IPS-15b (cell line): ENCODE data around the gene RPL18A.
A peak's percentile ranks its signal among the peaks of the same experiment; 100 is the strongest.

ENCODE experiments used
- H3K27me3 ChIP-seq: one replicate; pipeline ENCODE4 v1.6.1; 2013; ENCODE audit warnings: low read length; ENCODE audit not compliant: control insufficient read depth, insufficient read depth
- H3K36me3 ChIP-seq: one replicate; pipeline ENCODE4 v1.6.1; 2013; ENCODE audit warnings: low read length; ENCODE audit not compliant: control insufficient read depth, insufficient read depth
- H3K4me1 ChIP-seq: one replicate; pipeline ENCODE4 v1.6.1; 2013; ENCODE audit warnings: mild to moderate bottlenecking, low read length; ENCODE audit not compliant: control insufficient read depth, insufficient read depth
- H3K4me3 ChIP-seq: one replicate; pipeline ENCODE4 v1.5.1; 2013; ENCODE audit warnings: low read depth, low read length
- H3K9ac ChIP-seq: one replicate; pipeline ENCODE4 v1.6.1; 2013; ENCODE audit warnings: low read depth, mild to moderate bottlenecking, low read length
- H3K9me3 ChIP-seq: one replicate; pipeline ENCODE4 v1.6.1; 2013; ENCODE audit warnings: mild to moderate bottlenecking, low read length; ENCODE audit not compliant: control insufficient read depth, insufficient read depth

The RPL18A gene

DNA sequence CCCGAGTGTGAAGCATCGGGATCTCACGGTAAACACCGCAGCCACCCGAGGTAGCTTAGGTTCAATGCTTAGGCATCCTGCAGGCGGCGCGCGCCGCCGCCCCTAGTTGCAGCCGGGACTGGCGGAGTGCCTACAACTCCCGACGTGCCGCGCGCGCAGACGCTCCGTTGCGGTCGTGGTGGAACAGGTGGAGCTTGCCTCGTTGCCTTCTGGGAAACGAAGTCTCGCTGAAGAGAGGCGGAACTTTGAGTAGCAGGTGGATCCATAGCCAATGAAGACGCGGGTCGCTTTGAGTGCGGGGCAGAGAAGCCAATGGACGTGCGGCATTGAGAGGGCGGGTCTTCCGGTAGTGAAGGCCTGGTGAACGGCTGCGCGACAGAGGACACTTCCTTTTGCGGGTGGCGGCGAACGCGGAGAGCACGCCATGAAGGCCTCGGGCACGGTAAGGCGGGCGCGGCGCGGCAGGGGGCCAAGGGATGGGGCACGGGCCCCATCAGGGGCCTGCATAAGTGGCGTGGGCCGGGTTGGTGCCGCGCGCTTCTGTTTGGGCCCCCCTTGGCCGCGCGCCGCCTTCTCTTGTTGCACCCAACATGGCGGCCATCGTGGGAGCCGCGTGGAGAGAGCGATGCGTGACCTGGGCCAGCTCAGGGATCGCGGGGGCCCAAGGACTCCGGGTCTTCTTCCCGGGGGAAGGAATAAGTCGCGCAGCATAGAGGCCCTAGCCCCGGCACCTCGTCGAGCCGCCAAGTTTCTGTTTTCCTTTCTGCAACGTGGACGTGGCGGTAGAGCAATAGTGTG lies at the start of gene RPL18A:
Gene RPL18A (plus strand): TSS at position 378 of the 798 bp plus-strand sequence. CDS start 47 bp downstream, at position 425.
- no peaks in the 10 kb centered on the region for H3K9me3 ChIP-seq
- H3K9ac ChIP-seq = peak within 1 kb of the TSS; percentile 97
- H3K27me3 ChIP-seq = peaks cover 2% of the 10 kb centered on the region
- H3K36me3 ChIP-seq = peaks cover 44% of the 10 kb centered on the region
- H3K4me1 ChIP-seq = no peaks in the 10 kb centered on the region
- peak within 1 kb of the TSS; percentile 80 for H3K4me3 ChIP-seq

GRCh38 chr19:17811103-17811502 lies 48.6 kb upstream of the RPL18A start:
- Histone ChIP-seq H3K36me3 (no peaks in the 10 kb centered on the region), H3K27me3 (no peaks in the 10 kb centered on the region), H3K9ac (no peak overlapping the region), H3K4me1 (no peaks in the 10 kb centered on the region), H3K4me3 (no peak overlapping the region), H3K9me3 (no peaks in the 10 kb centered on the region)

DNA sequence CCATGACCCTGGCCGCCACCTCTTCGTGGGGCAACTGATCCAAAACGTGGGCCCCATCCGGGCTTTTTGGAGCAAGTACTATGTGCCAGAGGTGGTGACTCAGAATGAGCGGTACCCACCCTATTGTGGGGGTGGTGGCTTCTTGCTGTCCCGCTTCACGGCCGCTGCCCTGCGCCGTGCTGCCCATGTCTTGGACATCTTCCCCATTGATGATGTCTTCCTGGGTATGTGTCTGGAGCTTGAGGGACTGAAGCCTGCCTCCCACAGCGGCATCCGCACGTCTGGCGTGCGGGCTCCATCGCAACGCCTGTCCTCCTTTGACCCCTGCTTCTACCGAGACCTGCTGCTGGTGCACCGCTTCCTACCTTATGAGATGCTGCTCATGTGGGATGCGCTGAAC lies 48.0 kb upstream of the RPL18A start:
- Histone ChIP-seq H3K4me1 (no peaks in the 10 kb centered on the region), H3K4me3 (no peak overlapping the region), H3K9me3 (no peaks in the 10 kb centered on the region), H3K27me3 (no peaks in the 10 kb centered on the region), H3K9ac (no peak overlapping the region), H3K36me3 (no peaks in the 10 kb centered on the region)

DNA sequence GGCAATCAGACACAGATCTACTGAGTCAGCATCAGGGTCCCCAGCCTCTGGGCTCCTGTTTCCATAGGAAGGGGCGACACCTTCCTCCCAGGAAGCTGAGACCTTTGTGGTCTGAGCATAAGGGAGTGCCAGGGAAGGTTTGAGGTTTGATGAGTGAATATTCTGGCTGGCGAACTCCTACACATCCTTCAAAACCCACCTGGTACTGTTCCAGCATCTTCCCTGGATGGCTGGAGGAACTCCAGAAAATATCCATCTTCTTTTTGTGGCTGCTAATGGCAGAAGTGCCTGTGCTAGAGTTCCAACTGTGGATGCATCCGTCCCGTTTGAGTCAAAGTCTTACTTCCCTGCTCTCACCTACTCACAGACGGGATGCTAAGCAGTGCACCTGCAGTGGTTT lies 47.6 kb upstream of the RPL18A start:
- Histone ChIP-seq H3K27me3 (no peaks in the 10 kb centered on the region), H3K9me3 (no peaks in the 10 kb centered on the region), H3K4me3 (no peak overlapping the region), H3K4me1 (no peaks in the 10 kb centered on the region), H3K36me3 (no peaks in the 10 kb centered on the region), H3K9ac (no peak overlapping the region)

DNA sequence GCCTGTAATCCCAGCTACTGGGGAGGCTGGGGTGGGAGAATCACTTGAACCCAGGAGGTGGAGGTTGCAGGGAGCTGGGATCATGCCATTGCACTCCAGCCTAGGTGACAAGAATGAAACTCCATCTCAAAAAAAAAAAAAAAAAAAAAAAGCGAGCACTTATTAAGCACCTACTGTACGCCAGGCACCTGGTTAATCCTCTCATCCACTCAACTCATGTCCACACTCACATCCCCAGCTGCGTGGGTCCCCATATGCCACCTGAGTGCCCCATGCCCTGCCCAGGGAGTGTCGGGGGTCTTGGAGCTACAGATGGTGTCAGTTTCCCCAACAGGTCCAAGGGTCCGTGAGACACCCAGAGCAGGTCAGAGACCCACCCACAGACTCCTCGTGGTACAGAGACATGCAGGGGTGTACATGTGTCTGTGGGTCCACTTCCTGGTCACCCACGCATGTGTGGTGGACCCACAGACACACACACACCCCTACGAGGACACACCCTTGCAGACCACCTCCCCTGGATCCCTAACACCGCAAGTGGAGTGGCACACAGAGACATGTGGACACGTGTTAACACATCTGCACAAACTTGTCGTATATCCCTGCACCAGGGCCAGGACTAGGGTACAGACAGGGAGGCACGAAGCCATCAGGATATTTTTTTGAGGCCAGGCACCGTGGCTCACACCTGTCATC lies 41.9 kb upstream of the RPL18A start:
- no peaks in the 10 kb centered on the region for H3K36me3 ChIP-seq
- no peak overlapping the region for H3K4me3 ChIP-seq
- no peaks in the 10 kb centered on the region for H3K27me3 ChIP-seq
- no peaks in the 10 kb centered on the region for H3K9me3 ChIP-seq
- no peaks in the 10 kb centered on the region for H3K4me1 ChIP-seq
- no peak overlapping the region for H3K9ac ChIP-seq

DNA sequence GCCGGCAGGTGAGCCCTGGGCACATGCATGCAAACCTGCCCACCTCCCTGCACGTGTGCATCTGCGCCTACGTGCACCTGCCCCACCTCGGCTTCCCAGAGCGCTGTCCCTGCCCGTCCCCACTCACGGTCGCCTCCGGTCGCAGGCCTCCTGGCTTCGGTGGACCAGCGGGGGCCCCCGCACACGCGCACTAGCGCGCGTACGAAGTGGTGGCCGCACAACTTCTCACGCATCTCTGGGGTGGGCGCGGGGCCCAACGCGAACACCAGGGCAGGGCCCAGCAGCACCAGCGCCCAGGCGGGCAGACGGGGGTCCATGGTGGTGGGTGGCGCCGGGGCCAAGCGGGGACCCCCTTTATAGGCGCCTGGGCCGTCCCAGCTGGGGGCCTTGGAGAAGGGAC lies 38.5 kb upstream of the RPL18A start, which contains the start of gene INSL3:
Gene INSL3 (minus strand): TSS at position 330 of the 400 bp plus-strand sequence. CDS start 13 bp downstream, at position 317.
- H3K4me3 ChIP-seq = no peak within 1 kb of the TSS
- H3K9ac ChIP-seq = no peak within 1 kb of the TSS
- no peaks in the 10 kb centered on the region for H3K4me1 ChIP-seq
- H3K36me3 ChIP-seq = no peaks in the 10 kb centered on the region
- H3K9me3 ChIP-seq = no peaks in the 10 kb centered on the region
- H3K27me3 ChIP-seq = no peaks in the 10 kb centered on the region

DNA sequence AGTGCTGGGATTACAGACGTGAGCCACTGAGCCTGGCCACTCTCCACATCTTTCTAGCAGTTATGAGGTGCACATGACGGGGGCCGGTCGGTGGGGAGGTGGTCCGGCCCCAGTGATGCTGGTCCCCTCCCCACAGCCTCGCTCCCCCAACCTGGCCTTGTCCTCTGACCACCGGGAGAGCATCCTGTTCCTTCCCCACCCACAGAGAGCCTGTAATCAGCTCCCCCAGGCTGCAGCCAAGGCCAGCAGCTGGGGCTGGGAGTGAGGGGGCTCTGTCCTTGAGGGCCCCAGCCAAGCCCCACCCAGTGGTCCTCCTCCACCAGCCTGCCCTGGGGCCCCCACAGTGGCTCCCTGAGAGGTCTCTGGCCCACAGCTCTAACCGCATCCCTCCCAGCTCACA lies 35.4 kb upstream of the RPL18A start:
- no peaks in the 10 kb centered on the region for H3K9me3 ChIP-seq
- H3K36me3 ChIP-seq = peaks cover 2% of the 10 kb centered on the region
- no peaks in the 10 kb centered on the region for H3K27me3 ChIP-seq
- no peak overlapping the region for H3K9ac ChIP-seq
- H3K4me1 ChIP-seq = no peaks in the 10 kb centered on the region
- H3K4me3 ChIP-seq = no peak overlapping the region

DNA sequence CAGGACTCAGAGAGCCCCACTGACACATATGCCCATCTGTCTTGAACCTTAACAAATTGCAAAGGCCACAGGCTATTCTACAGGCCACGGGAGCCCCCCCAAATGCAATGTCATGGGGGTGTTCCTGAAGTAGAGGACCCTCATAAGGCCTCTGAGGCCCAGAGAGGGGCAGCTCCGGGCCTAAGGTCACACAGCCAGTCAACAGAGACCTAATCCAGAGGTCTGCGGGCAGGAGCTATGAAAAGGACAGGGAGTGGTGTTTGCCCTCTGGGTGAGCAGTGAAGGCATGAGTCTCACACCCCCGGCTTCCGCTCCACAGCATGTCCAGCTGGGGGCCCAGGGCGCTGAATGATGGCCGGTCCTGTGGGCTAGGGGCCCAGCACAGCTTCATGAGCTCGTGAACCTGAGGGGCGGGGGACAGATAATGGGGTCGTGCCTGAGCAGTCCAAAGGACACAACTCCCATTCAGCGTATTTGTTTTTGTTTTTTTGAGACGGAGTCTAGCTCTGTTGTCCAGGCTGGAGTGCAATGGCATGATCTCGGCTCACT lies 33.1 kb upstream of the RPL18A start:
- no peak overlapping the region for H3K9ac ChIP-seq
- peaks cover 2% of the 10 kb centered on the region for H3K36me3 ChIP-seq
- no peaks in the 10 kb centered on the region for H3K9me3 ChIP-seq
- H3K4me1 ChIP-seq = no peaks in the 10 kb centered on the region
- no peak overlapping the region for H3K4me3 ChIP-seq
- peaks cover under 1% of the 10 kb centered on the region for H3K27me3 ChIP-seq

- Histone ChIP-seq H3K9me3 (no peaks in the 10 kb centered on the region), H3K36me3 (peaks cover 2% of the 10 kb centered on the region), H3K4me1 (peaks cover 2% of the 10 kb centered on the region), H3K4me3 (peak overlapping the region; percentile 97), H3K9ac (peak overlapping the region; percentile 83), H3K27me3 (peaks cover 3% of the 10 kb centered on the region)
Observed at GRCh38 chr19:17829855-17830566, 29.7 kb upstream of the RPL18A start.

GRCh38 chr19:17830567-17831418 lies 28.9 kb upstream of the RPL18A start:
- Histone ChIP-seq H3K9me3 (no peaks in the 10 kb centered on the region), H3K4me1 (peaks cover 2% of the 10 kb centered on the region), H3K4me3 (peak overlapping the region; percentile 97), H3K27me3 (peaks cover 3% of the 10 kb centered on the region), H3K9ac (peak overlapping the region; percentile 83), H3K36me3 (peaks cover 2% of the 10 kb centered on the region)

DNA sequence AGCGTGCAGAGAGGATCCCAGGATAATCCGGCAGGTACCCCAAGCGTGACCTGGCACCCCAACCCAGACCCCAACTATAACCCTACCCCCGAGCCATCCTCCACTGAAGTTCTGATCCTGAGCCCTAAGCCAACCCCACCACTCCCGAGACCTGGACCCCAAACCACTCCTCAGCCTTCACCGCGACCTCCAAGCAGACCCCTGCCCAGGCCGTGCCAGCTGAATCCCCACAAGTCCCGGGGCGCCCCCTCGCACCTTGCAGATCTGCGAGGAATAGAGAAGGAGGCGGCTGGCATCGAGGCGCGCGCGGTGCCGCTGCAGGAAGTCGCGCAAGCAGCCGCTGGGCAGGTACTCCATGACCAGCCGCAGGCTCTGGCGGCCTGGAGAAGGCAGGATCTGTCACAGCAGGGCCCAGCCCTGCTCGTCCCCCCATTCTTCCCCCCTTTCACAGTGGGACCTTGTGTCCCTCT lies 28.3 kb upstream of the RPL18A start:
- Histone ChIP-seq H3K9ac (peak overlapping the region; percentile 54), H3K4me3 (peak overlapping the region; percentile 89)

More for the DNA sequence above, 28.3 kb upstream of the RPL18A start:
- H3K36me3 ChIP-seq = peaks cover 2% of the 10 kb centered on the region
- H3K27me3 ChIP-seq = peaks cover 3% of the 10 kb centered on the region
- no peaks in the 10 kb centered on the region for H3K9me3 ChIP-seq
- H3K4me1 ChIP-seq = peaks cover 2% of the 10 kb centered on the region
